SU-DHL-6 (cell line): ENCODE measurements around the gene LYSMD1.

Experiments
- H2AFZ ChIP-seq: fragments of 200-600 bp; sonication (generic); 2 replicates; pipeline ENCODE4 v1.6.1; 2014; ENCODE audit warnings: low read depth, mild to moderate bottlenecking, moderate library complexity, mixed read lengths, antibody characterized with exemption, low read length; ENCODE audit not compliant: severe bottlenecking
- H3F3A ChIP-seq: fragments of 200-600 bp; shearing (Covaris generic); 2 replicates; pipeline ENCODE4 v1.6.0; 2016; ENCODE audit warnings: antibody characterized with exemption, mild to moderate bottlenecking; ENCODE audit not compliant: insufficient read depth
- H3K27ac ChIP-seq: fragments of 200-600 bp; sonication (generic); 2 replicates; pipeline ENCODE4 v1.5.1; 2016; ENCODE audit warnings: low read depth, mild to moderate bottlenecking, low read length, moderate library complexity, mixed read lengths
- H3K27me3 ChIP-seq: fragments of 200-600 bp; sonication (generic), shearing (Covaris generic); 2 replicates; pipeline ENCODE4 v1.6.0; 2014; ENCODE audit warnings: mild to moderate bottlenecking, low read length
- H3K36me3 ChIP-seq: fragments of 200-600 bp; sonication (generic); 2 replicates; pipeline ENCODE4 v1.6.1; 2014; ENCODE audit warnings: mild to moderate bottlenecking, low read length, mixed read lengths
- H3K4me2 ChIP-seq: fragments of 300-600, 200-600 bp; shearing (Covaris generic), sonication (generic); 2 replicates; pipeline ENCODE4 v1.6.0; 2014; ENCODE audit warnings: low read length, low read depth, mild to moderate bottlenecking; ENCODE audit not compliant: poor library complexity, severe bottlenecking
- H3K4me3 ChIP-seq: fragments of 200-600 bp; sonication (generic); 2 replicates; pipeline ENCODE4 v1.5.1; 2014; ENCODE audit warnings: antibody characterized with exemption, low read length, mild to moderate bottlenecking, mixed read lengths; ENCODE audit not compliant: insufficient read depth, poor library complexity, severe bottlenecking
- H3K79me2 ChIP-seq: fragments of 200-600 bp; sonication (generic); 2 replicates; pipeline ENCODE4 v1.6.1; 2014; ENCODE audit warnings: mild to moderate bottlenecking, low read length, moderate library complexity; ENCODE audit not compliant: insufficient read depth
- H3K9ac ChIP-seq: fragments of 200-600 bp; sonication (generic); 2 replicates; pipeline ENCODE4 v1.7.0; 2014; ENCODE audit warnings: mild to moderate bottlenecking, low read length
- H3K9me2 ChIP-seq: fragments of 200-600 bp; sonication (generic); replicated peaks from 2 replicates; pipeline ENCODE4 v1.6.1; 2014; ENCODE audit warnings: low read length; ENCODE audit not compliant: insufficient read depth
- H3K9me3 ChIP-seq: fragments of 200-600 bp; sonication (generic); 2 replicates; pipeline ENCODE4 v1.6.1; 2014; ENCODE audit warnings: low read length, mixed read lengths; ENCODE audit not compliant: insufficient read depth
- H4K20me1 ChIP-seq: fragments of 200-600 bp; sonication (generic); 2 replicates; pipeline ENCODE4 v1.6.1; 2014; ENCODE audit warnings: low read depth, mild to moderate bottlenecking, antibody characterized with exemption, low read length, moderate library complexity, mixed read lengths
- CTCF ChIP-seq: fragments of 200-600 bp; sonication (generic); IDR thresholded peaks from one replicate; pipeline ENCODE4 v1.5.1; 2017; ENCODE audit warnings: antibody characterized with exemption, mild to moderate bottlenecking, low read length, moderate library complexity; ENCODE audit not compliant: insufficient read depth, poor library complexity, severe bottlenecking
- EZH2phosphoT487 ChIP-seq: fragments of 200-600 bp; sonication (generic), shearing (Covaris generic); conservative IDR thresholded peaks from 2 replicates; pipeline ENCODE4 v1.6.1; 2018; ENCODE audit warnings: mild to moderate bottlenecking, antibody characterized with exemption, low read length, moderate library complexity, mixed read lengths

LYSMD1 gene

GRCh38 chr1:151142411-151143056 lies 23.2 kb downstream of the LYSMD1 start:
- no peak overlapping the region for H3K27ac ChIP-seq
- no peaks in the 10 kb centered on the region for H3K9me3 ChIP-seq
- H3K27me3 ChIP-seq, result no peaks in the 10 kb centered on the region
- H3K36me3 ChIP-seq, result no peaks in the 10 kb centered on the region
- H2AFZ ChIP-seq, result no peak overlapping the region
- no peak overlapping the region for H3K9ac ChIP-seq
- no peak overlapping the region for H3K4me2 ChIP-seq
- TF ChIP-seq CTCF, result no peak
- TF ChIP-seq EZH2phosphoT487, result no peak
- H3K9me2 ChIP-seq, result no peaks in the 10 kb centered on the region
- no peaks in the 10 kb centered on the region for H4K20me1 ChIP-seq
- H3K4me3 ChIP-seq, result no peak overlapping the region
- H3F3A ChIP-seq, result no peaks in the 10 kb centered on the region
- no peaks in the 10 kb centered on the region for H3K79me2 ChIP-seq

GRCh38 chr1:151137789-151138188 lies 27.9 kb downstream of the LYSMD1 start:
- H3K27ac ChIP-seq, result no peak overlapping the region
- H3F3A ChIP-seq, result no peaks in the 10 kb centered on the region

GRCh38 chr1:151135433-151136385 lies 30.0 kb downstream of the LYSMD1 start:
- Histone ChIP-seq H3K4me2 (no peak overlapping the region), H3K9me2 (no peaks in the 10 kb centered on the region), H3K36me3 (no peaks in the 10 kb centered on the region), H3K9ac (no peak overlapping the region), H3K27ac (no peak overlapping the region), H3K9me3 (no peaks in the 10 kb centered on the region), H3K27me3 (no peaks in the 10 kb centered on the region), H4K20me1 (no peaks in the 10 kb centered on the region), H3F3A (no peaks in the 10 kb centered on the region), H2AFZ (no peak overlapping the region), H3K79me2 (no peaks in the 10 kb centered on the region), H3K4me3 (no peak overlapping the region)
- no peak for TF ChIP-seq EZH2phosphoT487
- TF ChIP-seq CTCF, result no peak

More at GRCh38 chr1:151137789-151138188, 27.9 kb downstream of the LYSMD1 start:
- no peak overlapping the region for H2AFZ ChIP-seq
- no peaks in the 10 kb centered on the region for H3K36me3 ChIP-seq
- no peaks in the 10 kb centered on the region for H3K9me2 ChIP-seq
- H3K9ac ChIP-seq, result no peak overlapping the region
- TF ChIP-seq EZH2phosphoT487, result no peak
- no peak for TF ChIP-seq CTCF
- H4K20me1 ChIP-seq, result no peaks in the 10 kb centered on the region
- H3K79me2 ChIP-seq, result no peaks in the 10 kb centered on the region
- H3K4me2 ChIP-seq, result no peak overlapping the region
- no peaks in the 10 kb centered on the region for H3K9me3 ChIP-seq
- H3K27me3 ChIP-seq, result no peaks in the 10 kb centered on the region
- H3K4me3 ChIP-seq, result no peak overlapping the region
